H1 (cell line): ENCODE results near the gene SAT1.

Experiments
- CTCF ChIP-seq, 3 experiments: IDR thresholded peaks; 1 replicate in 2 of 3; 2 replicates in 1 of 3; pipeline versions ENCODE4 v1.5.1 to v1.6.1; 2011; ENCODE audit warnings: low read length in 3 of 3, mild to moderate bottlenecking in 3 of 3, inconsistent platforms in 2 of 3, low read depth in 1 of 3, moderate library complexity in 1 of 3; ENCODE audit not compliant: insufficient read depth in 1 of 3; ENCODE audit errors: control extremely low read depth in 1 of 3
- EP300 ChIP-seq, 2 experiments: IDR thresholded peaks; 1 replicate in 1 of 2; 2 replicates in 1 of 2; pipeline ENCODE4 v1.6.1; 2011 to 2012; ENCODE audit warnings: low read depth in 2 of 2, low read length in 2 of 2, mild to moderate bottlenecking in 2 of 2, borderline replicate concordance in 1 of 2, inconsistent platforms in 1 of 2, moderate library complexity in 1 of 2
- NRF1 ChIP-seq: IDR thresholded peaks from 2 replicates; pipeline ENCODE4 v1.6.1; 2011; ENCODE audit warnings: mild to moderate bottlenecking, low read depth, low read length, improper control_type of control experiment
- RNF2 ChIP-seq: fragments of 200-900, 300-1000 bp; sonication (generic); IDR thresholded peaks from 2 replicates; pipeline ENCODE4 v1.7.1; 2016; ENCODE audit warnings: borderline replicate concordance, low read depth, mild to moderate bottlenecking, antibody characterized with exemption, low read length; ENCODE audit not compliant: poor library complexity, severe bottlenecking; ENCODE audit errors: missing control alignments
- TAF7 ChIP-seq: optimal IDR thresholded peaks from 2 replicates; pipeline ENCODE3; 2011; ENCODE audit warnings: low read depth, mild to moderate bottlenecking, inconsistent platforms, low read length, moderate library complexity, borderline replicate concordance
- USF2 ChIP-seq: IDR thresholded peaks from 2 replicates; pipeline ENCODE4 v1.6.1; 2011; ENCODE audit warnings: low read length, improper control_type of control experiment

- TF ChIP-seq RNF2 = no peak
- no peak for TF ChIP-seq NRF1
- no peak for TF ChIP-seq USF2
- TF ChIP-seq CTCF (IDR thresholded peaks at IDR 0.05; ENCODE audit: control extremely low read depth in 1 of 3, insufficient read depth in 1 of 3, low read depth in 1 of 3, low read length in 3 of 3) = no peak
- TF ChIP-seq TAF7 = no peak
- no peak for TF ChIP-seq EP300 (IDR thresholded peaks at IDR 0.05; ENCODE audit: borderline replicate concordance in 1 of 2, low read depth in 2 of 2, low read length in 2 of 2)
Observed at GRCh38 chrX:23752740-23753415, 30.1 kb upstream of the SAT1 start.
